Measurements from ENCODE around the gene AGO1.

- TF ChIP-seq CTCF (IDR thresholded peaks at IDR 0.05; ENCODE audit: low read depth, low read length, poor library complexity, severe bottlenecking) (no peak), EZH2phosphoT487 (IDR thresholded peaks at IDR 0.05; ENCODE audit: borderline replicate concordance, low read length) (no peak)
Measured at GRCh38 chr1:35923791-35924221, 40.8 kb downstream of the AGO1 start.
